Esophagus (tissue), 2 donors: ENCODE data around the gene CHI3L1. TPM values are rescaled to one million over a fixed set of nuclear protein-coding genes. Genes with fewer than 3 reads are reported as not detected.

Experiments used
- H3K27ac ChIP-seq, 2 donors: one replicate each; pipeline ENCODE4 v1.5.1; 2013; ENCODE audit warnings: low read depth in 2 of 2, mild to moderate bottlenecking in 2 of 2, inconsistent platforms in 1 of 2, low read length in 1 of 2, moderate library complexity in 1 of 2
- H3K27me3 ChIP-seq, 2 donors: one replicate each; pipeline ENCODE4 v1.6.1; 2013; ENCODE audit warnings: low read length in 2 of 2, control low read depth in 1 of 2, mild to moderate bottlenecking in 1 of 2; ENCODE audit not compliant: insufficient read depth in 2 of 2, control insufficient read depth in 1 of 2
- H3K36me3 ChIP-seq, 2 donors: one replicate each; pipeline ENCODE4 v1.6.1; 2013; ENCODE audit warnings: low read length in 1 of 2; ENCODE audit not compliant: control insufficient read depth in 2 of 2, insufficient read depth in 2 of 2
- H3K4me1 ChIP-seq, 2 donors: one replicate each; pipeline ENCODE4 v1.6.1; 2013; ENCODE audit warnings: low read length in 1 of 2; ENCODE audit not compliant: control insufficient read depth in 2 of 2, insufficient read depth in 2 of 2
- H3K4me3 ChIP-seq, 2 donors: one replicate each; pipeline ENCODE4 v1.5.1; 2013; ENCODE audit warnings: low read length in 2 of 2, mild to moderate bottlenecking in 2 of 2, low read depth in 1 of 2, moderate library complexity in 1 of 2
- H3K9me3 ChIP-seq, 2 donors: one replicate each; pipeline ENCODE4 v1.6.1; 2013; ENCODE audit warnings: mild to moderate bottlenecking in 2 of 2, low read depth in 1 of 2, low read length in 1 of 2, moderate library complexity in 1 of 2; ENCODE audit not compliant: control insufficient read depth in 2 of 2, insufficient read depth in 1 of 2
- WGBS, 2 donors: extraction: QIAGEN DNeasy Blood & Tissue Kit; methylation state at CpG; one replicate each; pipeline ENCODE4 v1.1.7; 2013; 5-methylcytosine and 5-hydroxymethylcytosine counted together
- polyA plus RNA-seq, 2 donors: library from polyadenylated mRNA; stranded (reverse); fragments of 200-250 nt; gene quantifications; one replicate each; pipeline ENCODE4 v1.2.3, GENCODE V29; 2013
- donor health status: healthy with polysubstance abuse.
- donor health status: Bipolar disorder and iron deficiency.

CHI3L1 gene
- polyA plus RNA-seq, 2 donors, result 3.3 to 19.6 TPM

- no peak overlapping the region for H3K27ac ChIP-seq
- no peaks in the 10 kb centered on the region for H3K36me3 ChIP-seq
- H3K4me1 ChIP-seq, result no peaks in the 10 kb centered on the region
- no peak overlapping the region for H3K4me3 ChIP-seq
- H3K9me3 ChIP-seq, result no peaks in the 10 kb centered on the region
- 92% methylated on average over 22 of the region's 22 CpGs for WGBS, 2 donors
- H3K27me3 ChIP-seq, result no peaks in the 10 kb centered on the region
These were observed 14.9 kb downstream of the CHI3L1 start for GRCh38 chr1:203171341-203172183.

GRCh38 chr1:203170625-203171330 lies 15.7 kb downstream of the CHI3L1 start:
- no peaks in the 10 kb centered on the region for H3K9me3 ChIP-seq
- H3K27me3 ChIP-seq, result no peaks in the 10 kb centered on the region
- no peak overlapping the region for H3K27ac ChIP-seq
- no peak overlapping the region for H3K4me3 ChIP-seq
- 70 to 80% methylated on average over 8 of the region's 8 CpGs for WGBS, 2 donors
- no peaks in the 10 kb centered on the region for H3K4me1 ChIP-seq
- H3K36me3 ChIP-seq, result no peaks in the 10 kb centered on the region

GRCh38 chr1:203169770-203170520 lies 16.6 kb downstream of the CHI3L1 start:
- no peaks in the 10 kb centered on the region for H3K4me1 ChIP-seq
- no peaks in the 10 kb centered on the region for H3K27me3 ChIP-seq
- H3K36me3 ChIP-seq, result no peaks in the 10 kb centered on the region
- H3K4me3 ChIP-seq, result no peak overlapping the region
- 84 to 85% methylated on average over 21 of the region's 21 CpGs for WGBS, 2 donors
- H3K9me3 ChIP-seq, result no peaks in the 10 kb centered on the region
- no peak overlapping the region for H3K27ac ChIP-seq

GRCh38 chr1:203168991-203169390 lies 17.5 kb downstream of the CHI3L1 start:
- H3K27ac ChIP-seq, result no peak overlapping the region
- WGBS, 2 donors, result 85 to 92% methylated on average over 9 of the region's 9 CpGs
- H3K27me3 ChIP-seq, result no peaks in the 10 kb centered on the region
- H3K4me1 ChIP-seq, result no peaks in the 10 kb centered on the region
- H3K36me3 ChIP-seq, result no peaks in the 10 kb centered on the region
- no peaks in the 10 kb centered on the region for H3K9me3 ChIP-seq
- H3K4me3 ChIP-seq, result no peak overlapping the region

- Histone ChIP-seq H3K9me3 (no peaks in the 10 kb centered on the region), H3K27me3 (no peaks in the 10 kb centered on the region), H3K27ac (no peak overlapping the region), H3K36me3 (no peaks in the 10 kb centered on the region), H3K4me1 (no peaks in the 10 kb centered on the region), H3K4me3 (no peak overlapping the region)
- WGBS, 2 donors, result 95% methylated on average over 12 of the region's 12 CpGs
These were observed 18.2 kb downstream of the CHI3L1 start for GRCh38 chr1:203168256-203168786.

GRCh38 chr1:203167913-203168200 lies 18.6 kb downstream of the CHI3L1 start:
- 89 to 94% methylated on average over 5 of the region's 5 CpGs for WGBS, 2 donors
- no peaks in the 10 kb centered on the region for H3K36me3 ChIP-seq
- H3K4me1 ChIP-seq, result no peaks in the 10 kb centered on the region
- H3K9me3 ChIP-seq, result no peaks in the 10 kb centered on the region
- no peaks in the 10 kb centered on the region for H3K27me3 ChIP-seq
- H3K4me3 ChIP-seq, result no peak overlapping the region
- no peak overlapping the region for H3K27ac ChIP-seq

GRCh38 chr1:203167026-203167912 lies 19.2 kb downstream of the CHI3L1 start:
- WGBS, 2 donors, result 80 to 81% methylated on average over 22 to 23 of the region's 23 CpGs
- no peaks in the 10 kb centered on the region for H3K9me3 ChIP-seq
- no peaks in the 10 kb centered on the region for H3K4me1 ChIP-seq
- H3K4me3 ChIP-seq, result no peak overlapping the region
- H3K27me3 ChIP-seq, result no peaks in the 10 kb centered on the region
- no peak overlapping the region for H3K27ac ChIP-seq
- no peaks in the 10 kb centered on the region for H3K36me3 ChIP-seq

- no peaks in the 10 kb centered on the region for H3K9me3 ChIP-seq
- no peak overlapping the region for H3K27ac ChIP-seq
- H3K36me3 ChIP-seq, result no peaks in the 10 kb centered on the region
- 59 to 67% methylated on average over 14 of the region's 14 CpGs for WGBS, 2 donors
- H3K27me3 ChIP-seq, result no peaks in the 10 kb centered on the region
- H3K4me1 ChIP-seq, result no peaks in the 10 kb centered on the region
- H3K4me3 ChIP-seq, result no peak overlapping the region
These were observed 20.1 kb downstream of the CHI3L1 start for GRCh38 chr1:203166192-203166940.
